Measurements from ENCODE around the gene ELFN2.
"Not testable (repeated sequence)": the region's sequence is repeated elsewhere in the genome, so short reads cannot be mapped to it uniquely, and the experiment has no call there.

Gene ELFN2

GRCh38 chr22:37412495-37413250, 14.6 kb downstream of the ELFN2 start:
- DNase-seq (ENCODE audit: low read depth in 1 of 2, low spot score in 1 of 2) = no peak

DNA sequence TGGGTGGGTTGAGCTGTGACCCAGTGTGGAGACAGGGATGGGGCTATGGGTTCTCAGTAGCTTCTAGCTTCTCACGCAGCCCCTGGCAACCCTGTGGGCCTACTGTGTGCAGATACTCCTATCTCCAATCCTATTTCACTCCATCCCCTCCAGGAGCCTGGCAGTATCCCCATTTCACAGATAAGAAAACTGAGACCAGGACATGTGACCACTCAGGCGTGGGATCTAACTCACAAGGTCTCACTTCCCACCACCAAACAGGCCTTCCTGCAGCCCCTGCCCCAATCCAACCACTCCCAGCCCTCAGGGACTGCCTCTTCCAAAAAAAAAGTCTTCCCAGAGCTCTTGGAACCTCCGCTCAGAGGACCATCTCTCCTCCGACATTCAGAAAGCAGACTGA, 15.6 kb downstream of the ELFN2 start:
- no peak for DNase-seq (ENCODE audit: low read depth in 1 of 2, low spot score in 1 of 2)

DNA sequence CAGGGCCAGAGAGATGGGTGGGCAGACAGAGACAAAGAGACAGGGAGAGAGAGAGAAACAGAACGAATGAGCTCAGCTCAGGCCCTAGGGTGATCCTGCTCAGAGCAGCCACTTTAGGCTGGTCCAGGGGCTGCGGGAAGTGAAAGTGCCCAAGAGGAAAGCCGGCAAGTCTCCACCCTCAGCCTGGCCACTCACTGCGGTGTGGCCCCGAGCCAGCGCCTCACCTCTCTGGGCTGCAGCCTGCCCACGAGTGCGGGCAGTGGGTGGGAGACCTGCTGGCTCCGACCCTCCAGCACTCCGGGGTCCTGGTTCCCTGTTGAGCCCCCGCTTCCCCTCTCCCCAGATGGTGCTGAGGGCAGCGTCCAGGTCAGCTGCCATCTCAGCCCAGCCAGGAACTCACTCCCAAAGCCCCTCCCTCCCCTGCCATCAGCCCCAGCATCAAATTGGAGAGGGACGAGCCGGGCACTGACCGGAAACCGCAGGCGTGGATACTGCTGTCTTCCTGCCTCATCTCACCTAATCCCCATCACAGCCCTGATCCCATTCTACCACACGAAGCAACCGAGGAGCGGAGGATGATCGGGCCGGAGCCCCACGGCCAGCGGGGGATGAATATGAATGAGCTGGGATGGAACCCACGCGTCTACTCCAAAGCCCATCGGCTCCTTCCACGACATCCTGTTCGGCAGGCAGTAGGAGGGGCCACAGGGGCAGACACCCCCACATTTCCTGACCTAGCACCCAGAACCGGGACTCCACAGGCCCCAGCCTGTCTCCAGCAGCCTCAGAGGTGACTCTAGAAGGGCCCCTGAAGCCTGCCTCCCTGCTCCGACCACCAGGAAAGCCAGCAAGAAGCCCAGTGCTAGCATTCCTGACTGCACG, 16.9 kb downstream of the ELFN2 start:
- DNase-seq (ENCODE audit: low read depth in 1 of 2, low spot score in 1 of 2) = no peak

- DNase-seq (ENCODE audit: low read depth in 1 of 2, low spot score in 1 of 2) = no peak
Measured at GRCh38 chr22:37409459-37410050, 17.7 kb downstream of the ELFN2 start.

DNA sequence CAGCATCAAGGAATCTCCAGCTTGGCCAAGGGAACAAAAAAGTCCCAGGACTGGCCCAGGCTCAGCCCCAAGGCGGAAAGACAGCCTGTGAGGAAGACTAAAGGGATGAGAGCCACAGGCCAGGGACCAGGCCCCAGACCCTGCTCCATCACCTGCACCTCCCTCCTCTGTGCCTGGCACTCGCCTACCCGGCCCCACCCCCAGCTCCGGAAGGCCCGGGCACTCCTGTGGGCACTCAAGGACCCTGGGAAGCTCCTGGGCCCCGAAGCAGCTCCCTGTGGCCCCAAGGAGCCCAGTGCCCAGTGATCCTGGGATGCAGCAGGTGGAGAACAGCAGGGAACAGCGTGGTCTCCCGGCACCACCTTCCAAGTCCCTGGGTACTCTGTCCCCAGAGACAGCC, 18.2 kb downstream of the ELFN2 start:
- no peak for DNase-seq (ENCODE audit: low read depth in 1 of 2, low spot score in 1 of 2)

DNA sequence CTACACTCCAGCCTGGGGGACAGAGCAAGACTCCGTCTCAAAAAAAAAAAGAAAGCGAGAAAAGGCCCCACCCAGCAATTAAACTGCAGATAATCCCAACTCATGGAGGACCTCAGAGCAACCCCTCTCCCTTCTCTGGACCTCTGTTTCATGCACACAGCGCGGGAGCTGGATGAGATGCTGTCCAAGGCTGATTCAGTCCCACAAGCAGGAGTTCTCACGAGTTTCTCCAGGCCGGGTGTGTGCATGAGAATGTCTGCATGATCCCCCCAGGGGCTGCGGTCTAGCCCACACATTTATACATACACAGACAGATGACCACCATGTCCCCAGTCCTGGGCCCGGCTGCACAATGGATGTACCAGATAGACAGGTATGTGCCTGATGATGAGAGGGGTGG, 19.4 kb downstream of the ELFN2 start:
- no peak for DNase-seq (ENCODE audit: low read depth in 1 of 2, low spot score in 1 of 2)

DNA sequence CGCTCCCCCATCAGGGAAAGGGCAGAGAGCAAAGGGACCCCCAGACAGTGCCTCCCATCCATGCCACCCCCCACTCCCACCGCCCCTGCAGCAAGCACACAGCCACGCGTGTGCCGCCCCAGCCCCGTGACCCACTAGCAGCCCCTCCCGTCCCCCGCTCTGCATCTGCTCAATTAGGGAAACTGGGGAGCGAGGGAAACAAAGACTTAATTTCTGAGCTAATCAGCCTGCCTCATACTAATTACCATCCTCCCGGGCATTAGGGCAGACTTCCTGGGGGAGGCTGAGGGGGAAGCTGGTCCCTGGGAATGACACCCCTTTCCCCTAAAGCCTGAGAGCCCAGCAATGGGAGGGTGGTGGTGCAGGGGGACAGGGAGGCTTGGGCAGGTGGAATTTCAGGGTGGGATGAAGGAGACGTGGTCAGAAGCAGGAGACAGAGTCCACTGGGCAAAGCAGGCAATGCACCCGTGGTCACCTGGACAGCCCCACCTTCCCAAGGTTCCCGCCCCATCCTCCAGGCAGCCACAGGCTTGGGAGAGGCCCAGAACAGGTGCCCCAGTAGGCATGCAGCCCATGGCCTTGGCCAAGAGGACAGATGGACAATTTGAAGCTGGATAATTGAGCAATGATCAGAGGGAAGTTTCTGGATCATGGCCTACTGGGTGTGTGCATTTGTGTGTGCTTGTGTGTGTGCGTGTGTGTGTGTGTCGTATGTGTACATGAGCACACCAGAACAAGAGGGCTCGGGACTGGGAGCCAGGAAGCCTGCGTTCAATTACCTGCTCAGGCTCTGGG, 20.6 kb downstream of the ELFN2 start:
- no peak for DNase-seq (ENCODE audit: low read depth in 1 of 2, low spot score in 1 of 2)

DNA sequence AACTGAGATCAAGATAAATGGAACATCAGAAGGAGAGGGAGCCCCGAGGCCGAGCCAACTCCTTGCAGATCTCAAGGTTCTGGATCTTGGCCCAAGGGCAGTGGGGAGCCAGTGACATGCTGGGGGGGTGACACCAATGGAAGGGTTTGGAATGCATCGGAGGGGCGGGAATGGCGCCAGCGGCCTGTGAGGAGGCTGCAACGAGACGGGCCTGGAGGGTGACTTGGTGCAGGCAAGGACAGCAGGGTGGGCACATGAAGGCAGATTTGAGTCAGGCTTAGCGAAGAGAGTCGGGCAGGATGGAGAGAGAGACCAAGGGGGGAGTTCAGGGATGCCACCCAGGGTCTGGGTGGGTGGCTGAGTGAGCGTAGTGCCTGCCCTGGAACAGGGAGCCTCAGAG, 23.2 kb downstream of the ELFN2 start:
- no peak for DNase-seq (ENCODE audit: low read depth in 1 of 2, low spot score in 1 of 2)

DNA sequence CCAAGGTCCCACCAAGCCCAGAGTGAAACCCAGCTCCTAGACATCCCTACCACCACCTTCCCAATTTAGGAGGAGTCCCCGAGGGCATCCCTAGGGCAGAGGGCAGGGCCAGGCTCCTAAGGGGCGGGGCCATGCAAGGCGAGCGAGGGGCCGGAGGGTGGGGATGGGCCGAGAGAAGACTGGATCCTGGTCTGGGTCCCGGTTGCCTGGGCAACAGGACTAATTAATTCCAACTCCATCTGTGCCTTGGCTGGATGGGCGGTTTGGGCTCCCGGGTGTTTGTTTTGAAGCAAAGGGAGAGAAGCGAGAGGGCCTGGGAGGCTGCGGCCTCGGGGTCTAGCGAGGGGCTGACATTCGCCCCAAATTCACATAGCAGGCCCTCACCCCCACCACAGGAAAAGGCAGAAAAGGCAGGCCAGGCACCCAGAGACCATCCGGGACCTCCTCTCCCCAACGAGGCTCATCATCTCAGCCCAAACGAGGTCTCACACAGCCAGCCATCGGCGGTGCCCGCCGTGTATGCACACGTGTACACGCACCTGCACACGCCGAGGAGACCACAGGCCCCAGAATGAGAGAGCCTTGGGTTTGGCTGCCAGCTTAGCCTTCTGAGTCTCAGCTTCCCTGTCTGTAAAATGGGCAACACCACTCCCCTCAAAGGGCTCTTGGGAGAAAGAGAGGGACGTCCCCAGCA, 23.9 kb downstream of the ELFN2 start:
- DNase-seq (ENCODE audit: low read depth in 1 of 2, low spot score in 1 of 2) = no peak

- DNase-seq (ENCODE audit: low read depth in 1 of 2, low spot score in 1 of 2) = no peak
Measured at GRCh38 chr22:37402184-37402506, 25.1 kb downstream of the ELFN2 start.

GRCh38 chr22:37401401-37402183, 25.7 kb downstream of the ELFN2 start:
- DNase-seq (ENCODE audit: low read depth in 1 of 2, low spot score in 1 of 2) = no peak

DNA sequence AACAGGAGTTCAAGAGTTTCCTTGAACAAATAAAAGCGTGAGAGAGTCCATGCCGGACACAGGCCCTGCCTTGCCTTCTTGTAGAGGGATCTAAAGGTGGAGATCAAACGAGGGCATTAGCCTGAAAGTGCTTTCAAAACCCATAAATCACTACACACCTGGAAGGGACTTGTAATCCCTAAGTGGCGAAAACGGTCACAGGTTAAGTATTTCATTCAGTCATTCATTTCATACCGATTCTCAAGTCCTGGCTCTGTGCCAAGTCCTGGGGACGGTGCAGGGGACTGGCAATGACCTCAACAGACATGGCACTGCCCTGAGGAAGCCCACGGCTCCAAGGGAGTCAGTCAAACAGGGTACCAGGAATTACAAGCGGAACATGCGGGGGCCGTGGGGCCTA, 26.6 kb downstream of the ELFN2 start:
- DNase-seq (ENCODE audit: low read depth in 1 of 2, low spot score in 1 of 2) = no peak

DNA sequence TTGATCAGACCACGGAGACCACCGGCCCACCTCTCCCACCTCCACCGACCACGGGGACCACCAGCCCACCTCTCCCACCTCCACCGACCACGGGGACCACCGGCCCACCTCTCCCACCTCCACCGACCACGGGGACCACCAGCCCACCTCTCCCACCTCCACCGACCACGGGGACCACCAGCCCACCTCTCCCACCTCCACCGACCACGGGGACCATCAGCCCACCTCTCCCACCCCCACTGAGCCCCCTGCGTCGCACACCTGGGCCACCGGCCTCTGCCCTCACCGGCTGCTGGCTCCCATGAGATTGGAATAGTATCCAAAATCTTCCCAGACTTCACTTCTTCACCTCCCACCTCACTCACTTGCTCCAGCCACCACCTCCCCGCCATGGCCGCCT, 27.8 kb downstream of the ELFN2 start:
- DNase-seq (ENCODE audit: low read depth in 1 of 2, low spot score in 1 of 2) = not testable (repeated sequence)

- DNase-seq (ENCODE audit: low read depth in 1 of 2, low spot score in 1 of 2) = no peak
Measured at GRCh38 chr22:37397226-37397625, 30.1 kb downstream of the ELFN2 start.

DNA sequence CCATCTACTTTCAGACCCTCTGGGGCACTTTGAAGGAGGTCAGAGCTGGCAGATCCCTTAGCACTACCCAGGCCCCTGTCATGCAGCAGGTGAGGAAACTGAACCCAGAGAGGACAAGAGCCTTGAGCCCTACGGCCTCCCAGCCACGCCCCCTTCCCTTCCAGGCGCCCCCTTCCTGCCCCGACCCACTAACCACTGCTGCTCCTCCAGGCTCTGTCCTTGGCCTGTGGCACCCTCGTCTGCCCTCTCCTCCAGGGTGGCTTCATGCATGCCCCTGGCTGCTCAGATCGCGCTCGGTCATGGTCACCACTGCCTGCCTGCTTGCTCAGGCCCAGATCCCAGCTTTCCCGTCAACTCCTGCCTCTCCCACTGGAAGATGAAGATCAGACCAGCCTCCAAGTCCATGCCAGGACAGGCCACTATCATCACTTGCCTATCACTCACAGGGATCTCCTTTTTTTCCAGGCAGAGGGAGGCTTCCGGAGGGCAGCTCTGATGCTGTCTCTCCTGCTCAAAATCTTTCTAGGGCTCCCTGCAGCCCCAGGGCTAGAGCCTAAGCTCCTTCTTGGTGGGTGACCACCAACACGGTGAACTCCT, 30.7 kb downstream of the ELFN2 start:
- DNase-seq (ENCODE audit: low read depth in 1 of 2, low spot score in 1 of 2) = no peak

DNA sequence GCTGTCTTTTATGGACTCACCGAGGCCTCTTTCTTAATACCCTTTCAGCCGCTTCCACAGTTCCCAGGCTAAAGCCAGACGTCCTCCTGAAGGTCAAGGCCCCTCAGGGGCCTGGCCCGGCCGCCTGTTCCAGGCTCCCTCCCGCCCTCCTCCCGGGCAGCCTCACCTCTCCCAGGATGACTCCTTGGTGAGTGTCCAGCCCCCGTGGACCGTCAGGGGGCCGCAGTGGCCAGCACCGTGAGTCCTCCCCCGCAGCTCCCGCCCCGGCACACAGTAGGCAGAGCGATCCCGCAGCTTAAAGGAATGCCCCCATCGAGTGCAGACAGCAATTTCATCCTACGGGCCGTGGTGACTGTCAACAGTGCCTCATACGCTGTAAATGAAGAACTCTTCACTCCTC, 32.9 kb downstream of the ELFN2 start:
- DNase-seq (ENCODE audit: low read depth in 1 of 2, low spot score in 1 of 2) = no peak

GRCh38 chr22:37393746-37394145, 33.5 kb downstream of the ELFN2 start:
- no peak for DNase-seq (ENCODE audit: low read depth in 1 of 2, low spot score in 1 of 2)

DNA sequence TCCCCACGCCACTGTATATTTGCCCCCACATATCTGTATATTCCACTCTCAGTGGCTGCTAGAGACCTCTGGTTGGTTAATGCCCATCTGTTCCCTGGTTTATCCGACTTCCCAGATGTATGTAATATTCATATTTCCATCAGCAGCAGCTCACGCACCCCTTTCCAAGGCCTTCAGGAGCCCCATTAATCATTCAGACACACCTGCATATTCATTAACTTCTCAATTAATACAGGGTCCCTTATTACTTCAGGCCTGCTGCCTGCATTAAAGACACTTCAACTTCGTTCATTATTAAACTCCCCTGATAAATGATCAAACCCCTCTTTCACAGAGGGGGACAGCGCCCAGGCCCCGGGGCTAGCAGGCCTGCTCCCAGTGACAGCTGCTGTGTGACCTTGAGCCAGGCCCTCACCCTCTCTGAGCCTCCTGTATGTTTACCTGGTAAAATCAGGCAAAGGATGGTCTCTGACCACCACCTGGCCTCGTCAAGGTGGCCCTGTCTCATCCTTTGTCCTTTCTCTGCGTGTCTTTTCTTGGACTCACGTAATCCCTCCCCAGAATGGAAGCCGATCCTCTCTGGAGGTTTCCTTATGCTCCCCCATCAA, 34.5 kb downstream of the ELFN2 start:
- DNase-seq (ENCODE audit: low read depth in 1 of 2, low spot score in 1 of 2) = no peak

DNA sequence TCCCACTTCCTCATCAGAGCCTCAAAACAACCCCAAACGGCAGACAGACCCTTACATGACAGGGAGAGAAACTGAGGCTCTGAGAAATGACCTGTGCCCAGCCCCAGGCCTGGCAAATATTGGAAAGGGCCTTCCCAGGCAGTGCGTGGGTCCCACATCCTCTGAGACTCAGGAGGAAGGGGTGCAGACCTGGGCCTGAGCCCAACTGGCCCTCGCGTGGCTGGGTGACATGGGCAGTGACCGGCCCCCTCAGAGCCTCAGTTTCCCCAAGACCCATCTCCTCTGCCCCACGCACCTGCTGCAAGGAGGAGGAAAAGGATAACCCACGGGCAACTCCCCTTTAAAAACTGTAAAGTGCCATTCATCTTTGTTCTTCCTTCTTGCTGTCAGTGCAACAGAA, 35.6 kb downstream of the ELFN2 start:
- DNase-seq (ENCODE audit: low read depth in 1 of 2, low spot score in 1 of 2) = no peak

All from activated CD4-positive, alpha-beta T cell treated with anti-CD3 and anti-CD28 coated beads, Interleukin-2, amount 50 U/mL, for 24 hours (primary cell).